Epithelial cell of esophagus (primary cell): ENCODE data around the gene HS6ST1.

Experiments used
- DNase-seq: peaks from one replicate; pipeline ENCODE4 v3.0.0; 2010; ENCODE audit warnings: low read depth
- H3K4me3 ChIP-seq: 2 replicates; pipeline ENCODE4 v1.5.1; 2011; ENCODE audit warnings: mild to moderate bottlenecking, low read length, control low read depth
- TF ChIP-seq, protein P1 (sequence below): IDR thresholded peaks from 2 replicates; pipeline ENCODE4 v1.5.1; 2011; ENCODE audit warnings: low read depth, mild to moderate bottlenecking, low read length, control low read depth, inconsistent platforms; ENCODE audit not compliant: insufficient read depth; ENCODE audit errors: missing control alignments

The HS6ST1 gene

DNA sequence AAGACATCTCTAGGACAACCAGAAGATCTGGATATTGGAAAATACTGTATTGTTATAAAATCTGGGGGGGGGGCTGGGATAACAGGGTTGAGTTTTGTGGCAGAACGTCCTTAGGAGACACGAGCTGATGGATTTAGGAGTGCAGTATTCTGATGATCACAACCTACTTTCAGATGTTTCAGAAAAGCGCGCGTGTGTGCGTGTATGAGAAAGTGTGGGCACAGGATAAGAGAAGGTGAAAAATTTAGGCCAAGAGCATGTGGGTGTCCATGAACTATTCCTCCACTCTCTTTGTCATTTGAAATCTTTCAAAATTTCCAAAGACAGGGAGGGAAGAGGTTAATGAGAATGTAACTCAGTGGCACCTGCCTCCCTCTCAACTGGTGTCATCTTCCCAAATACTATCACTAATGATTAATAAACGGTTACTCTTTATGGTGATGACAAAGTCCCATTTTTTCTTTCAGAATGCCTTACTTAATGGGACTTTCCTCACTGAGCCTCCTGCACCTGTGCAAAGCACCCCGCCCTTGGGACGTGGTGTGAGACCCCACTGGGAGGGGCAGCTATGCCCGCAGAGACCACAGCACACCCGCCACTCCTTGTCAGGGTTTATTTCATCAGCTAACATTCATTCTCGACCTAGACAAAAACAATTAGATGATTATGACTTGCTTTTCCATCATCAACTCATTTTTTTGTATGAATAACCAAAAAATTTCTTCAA, 53.6 kb downstream of the HS6ST1 start:
- no peak for DNase-seq
- TF ChIP-seq, protein P1, sequence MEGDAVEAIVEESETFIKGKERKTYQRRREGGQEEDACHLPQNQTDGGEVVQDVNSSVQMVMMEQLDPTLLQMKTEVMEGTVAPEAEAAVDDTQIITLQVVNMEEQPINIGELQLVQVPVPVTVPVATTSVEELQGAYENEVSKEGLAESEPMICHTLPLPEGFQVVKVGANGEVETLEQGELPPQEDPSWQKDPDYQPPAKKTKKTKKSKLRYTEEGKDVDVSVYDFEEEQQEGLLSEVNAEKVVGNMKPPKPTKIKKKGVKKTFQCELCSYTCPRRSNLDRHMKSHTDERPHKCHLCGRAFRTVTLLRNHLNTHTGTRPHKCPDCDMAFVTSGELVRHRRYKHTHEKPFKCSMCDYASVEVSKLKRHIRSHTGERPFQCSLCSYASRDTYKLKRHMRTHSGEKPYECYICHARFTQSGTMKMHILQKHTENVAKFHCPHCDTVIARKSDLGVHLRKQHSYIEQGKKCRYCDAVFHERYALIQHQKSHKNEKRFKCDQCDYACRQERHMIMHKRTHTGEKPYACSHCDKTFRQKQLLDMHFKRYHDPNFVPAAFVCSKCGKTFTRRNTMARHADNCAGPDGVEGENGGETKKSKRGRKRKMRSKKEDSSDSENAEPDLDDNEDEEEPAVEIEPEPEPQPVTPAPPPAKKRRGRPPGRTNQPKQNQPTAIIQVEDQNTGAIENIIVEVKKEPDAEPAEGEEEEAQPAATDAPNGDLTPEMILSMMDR: no peak
- H3K4me3 ChIP-seq: no peak overlapping the region

GRCh38 chr2:128263902-128264331, 54.8 kb downstream of the HS6ST1 start:
- no peak overlapping the region for H3K4me3 ChIP-seq
- TF ChIP-seq, protein P1: no peak
- no peak for DNase-seq

DNA sequence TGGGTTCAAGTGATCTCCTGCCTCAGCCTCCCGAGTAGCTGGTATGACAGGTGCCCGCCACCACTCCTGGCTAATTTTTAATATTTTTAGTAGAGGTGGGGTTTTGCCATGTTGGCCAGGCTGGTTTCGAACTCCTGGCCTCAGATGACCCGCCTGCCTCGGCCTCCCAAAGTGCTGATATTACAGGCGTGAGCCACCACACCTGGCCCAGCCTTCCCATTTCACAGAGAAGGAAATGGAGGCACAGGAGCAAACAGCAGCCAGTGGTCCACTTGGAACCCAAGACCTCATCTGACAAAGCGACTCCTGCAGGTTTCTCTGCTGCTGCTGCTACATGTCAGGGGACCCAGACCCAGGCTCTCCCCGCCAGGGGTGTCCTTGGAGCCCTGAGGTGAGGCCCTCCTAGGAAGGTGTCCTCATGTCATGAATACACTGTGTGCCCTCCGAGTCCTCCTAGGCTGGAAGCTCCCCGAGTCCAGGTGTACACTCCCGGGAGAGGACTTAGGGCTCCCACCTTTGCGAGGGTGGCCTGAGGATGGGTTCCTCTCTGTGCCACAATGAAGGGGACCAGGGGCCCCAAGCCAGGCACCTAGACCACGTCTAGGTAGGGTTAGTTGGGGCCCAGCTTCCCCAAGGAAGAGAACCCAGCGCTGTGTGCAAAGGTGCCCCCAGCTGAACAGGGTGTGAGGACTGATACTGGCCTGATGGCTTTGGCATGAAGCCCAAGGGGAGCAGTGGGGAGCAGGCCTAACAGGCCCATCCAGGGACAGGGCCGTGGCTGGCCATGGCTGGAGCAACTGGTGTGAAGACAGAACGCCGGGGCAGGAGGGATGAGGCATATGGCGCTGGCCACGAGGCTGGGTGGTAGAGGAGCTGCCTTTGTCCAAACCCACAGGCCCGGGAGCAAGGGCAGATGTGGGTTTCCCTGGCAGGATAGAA, 56.1 kb downstream of the HS6ST1 start:
- TF ChIP-seq, protein P1: no peak
- no peak for DNase-seq
- H3K4me3 ChIP-seq: no peak overlapping the region

DNA sequence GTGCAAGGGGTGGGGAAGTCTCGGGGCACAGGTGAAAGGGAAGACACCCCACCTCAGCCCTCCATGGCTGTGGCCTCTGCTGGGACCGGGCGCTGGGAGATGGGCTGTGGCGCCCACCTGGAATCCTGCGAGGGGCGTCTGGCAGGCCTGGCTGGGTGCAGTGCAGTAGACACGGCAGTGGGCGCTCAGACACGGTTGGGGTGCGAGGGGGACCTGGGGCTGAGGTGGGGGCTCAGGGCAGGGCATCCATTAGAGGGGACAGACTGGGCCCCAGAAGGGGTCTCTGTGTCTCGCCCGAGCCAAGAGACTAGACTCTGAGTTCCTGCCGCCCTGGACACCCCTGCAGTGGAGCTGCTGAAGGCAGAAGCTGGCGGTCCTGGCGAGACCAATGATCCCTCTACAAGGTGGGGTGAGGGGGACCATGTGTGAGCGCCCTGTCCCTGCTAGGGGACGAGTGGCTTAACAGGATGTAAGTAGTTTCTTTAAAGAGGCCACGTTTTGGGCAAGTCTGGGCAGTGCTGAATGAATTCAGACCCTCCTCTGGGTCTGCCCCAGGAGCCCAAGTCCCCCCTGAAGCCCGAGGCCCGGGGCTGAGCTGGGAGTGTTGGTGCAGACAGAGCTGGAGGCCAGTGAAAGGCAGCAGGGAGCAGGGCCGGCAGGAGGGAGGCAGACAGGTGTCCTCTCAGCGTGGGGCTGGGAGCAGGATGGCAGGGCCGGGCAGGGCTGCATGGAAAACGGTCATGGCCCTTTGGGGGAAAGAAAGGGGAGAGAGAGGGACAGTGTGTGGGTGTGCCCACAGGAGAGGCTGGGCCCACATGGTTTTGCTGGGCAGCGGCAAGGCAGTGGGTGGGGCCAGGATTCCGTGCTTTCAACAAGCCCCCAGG, 57.2 kb downstream of the HS6ST1 start:
- no peak for DNase-seq
- H3K4me3 ChIP-seq: no peak overlapping the region
- TF ChIP-seq, protein P1: no peak

- peak; percentile 88 for DNase-seq
- peak overlapping the region; percentile 15 for H3K4me3 ChIP-seq
- TF ChIP-seq, protein P1: peak; percentile 53
Measured at GRCh38 chr2:128260239-128261138, 58.2 kb downstream of the HS6ST1 start.
